B cell (primary cell): Measurements from ENCODE around the gene PRICKLE2. TPM values are rescaled to one million over a fixed set of nuclear protein-coding genes. Genes with fewer than 3 reads are reported as not detected.

Source experiments
- ATAC-seq: fragments of 200-7000 bp; cut with Tn5 transposase; one replicate; pipeline ENCODE4 v1.10.0; 2021; ENCODE audit warnings: low read depth, mild to moderate bottlenecking, moderate number of reproducible peaks, moderate library complexity
- CTCF ChIA-PET: fragments of 350-600 bp; sonication (Branson Sonifier 250); formaldehyde crosslinking; loops from one replicate; lab custom pipeline; 2021; ENCODE audit warnings: antibody characterized with exemption, inconsistent platforms; lab: Charles Lee
- POLR2A ChIA-PET: fragments of 350-600 bp; sonication (Branson Sonifier 250); formaldehyde crosslinking; loops from one replicate; lab custom pipeline; 2021; ENCODE audit warnings: antibody characterized with exemption; lab: Charles Lee
- DNase-seq: peaks from one replicate; pipeline ENCODE4 v3.0.0; 2013
- H2AFZ ChIP-seq: 2 replicates; pipeline ENCODE4 v1.6.1; 2012; ENCODE audit warnings: mild to moderate bottlenecking, low read depth, low read length; ENCODE audit not compliant: insufficient read depth, poor library complexity, severe bottlenecking
- H3K27ac ChIP-seq, 2 donors: 1 replicate in 1 of 2; 2 replicates in 1 of 2; pipeline ENCODE4 v1.5.1; 2012 to 2013; ENCODE audit warnings: low read length in 2 of 2, mild to moderate bottlenecking in 2 of 2, moderate library complexity in 1 of 2
- H3K27me3 ChIP-seq, 4 experiments: fragments of 200-600 bp in 1 of 4; sonication (generic) in 1 of 4; replicated peaks in 1 of 4; 1 replicate in 2 of 4; 2 replicates in 2 of 4; pipeline versions ENCODE4 v1.6.1 to v1.7.0; 2013 to 2016; ENCODE audit warnings: low read length in 3 of 4, mild to moderate bottlenecking in 2 of 4, mixed read lengths in 1 of 4, moderate library complexity in 1 of 4; ENCODE audit not compliant: insufficient read depth in 4 of 4, control insufficient read depth in 3 of 4; ENCODE audit errors: control extremely low read depth in 1 of 4
- H3K36me3 ChIP-seq, 2 experiments: replicated peaks in 1 of 2; 1 replicate in 1 of 2; 2 replicates in 1 of 2; pipeline versions ENCODE4 v1.6.1 to v1.7.1; 2013; ENCODE audit warnings: low read length in 1 of 2; ENCODE audit not compliant: insufficient read depth in 2 of 2, control insufficient read depth in 1 of 2; ENCODE audit errors: control extremely low read depth in 1 of 2, extremely low read depth in 1 of 2
- H3K4me1 ChIP-seq, 2 donors: fragments of 200-600 bp in 1 of 2; sonication (generic) in 1 of 2; 1 replicate in 1 of 2; 2 replicates in 1 of 2; pipeline versions ENCODE4 v1.5.1 to v1.6.1; 2013 to 2017; ENCODE audit warnings: low read length in 2 of 2; ENCODE audit not compliant: control insufficient read depth in 2 of 2, insufficient read depth in 2 of 2
- H3K4me2 ChIP-seq: replicated peaks from 2 replicates; pipeline ENCODE3; 2012; ENCODE audit warnings: mild to moderate bottlenecking, low read depth, low read length; ENCODE audit not compliant: poor library complexity, severe bottlenecking
- H3K4me3 ChIP-seq, 5 experiments: fragments of 200-600 bp in 1 of 5; sonication (generic) in 1 of 5; 1 replicate in 3 of 5; 2 replicates in 2 of 5; pipeline versions ENCODE4 v1.5.1 to v1.7.0; 2011 to 2016; ENCODE audit warnings: low read length in 4 of 5, mild to moderate bottlenecking in 4 of 5, low read depth in 2 of 5, control low read depth in 1 of 5, moderate library complexity in 1 of 5; ENCODE audit not compliant: insufficient read depth in 1 of 5; ENCODE audit errors: control extremely low read depth in 1 of 5, extremely low read depth in 1 of 5
- H3K79me2 ChIP-seq: fragments of 200-600 bp; sonication (generic); one replicate; pipeline ENCODE4 v1.6.0; 2016; ENCODE audit warnings: low read length; ENCODE audit not compliant: control insufficient read depth, insufficient read depth
- H3K9ac ChIP-seq: fragments of 200-600 bp; sonication (generic); 2 replicates; pipeline ENCODE4 v1.6.1; 2017; ENCODE audit warnings: mild to moderate bottlenecking, low read length, moderate library complexity
- H3K9me3 ChIP-seq, 3 donors: one replicate each; pipeline versions ENCODE4 v1.6.1 to v1.7.1; 2013; ENCODE audit warnings: low read length in 2 of 3; ENCODE audit not compliant: control insufficient read depth in 2 of 3, insufficient read depth in 1 of 3; ENCODE audit errors: control extremely low read depth in 1 of 3
- H4K20me1 ChIP-seq: 2 replicates; pipeline ENCODE4 v1.6.0; 2012; ENCODE audit warnings: mild to moderate bottlenecking, low read length; ENCODE audit not compliant: insufficient read depth, control insufficient read depth, poor library complexity, severe bottlenecking
- H3K27ac Mint-ChIP-seq: one replicate; pipeline ENCODE4 v1.8.0; 2021; ENCODE audit warnings: mixed read lengths
- H3K27me3 Mint-ChIP-seq: one replicate; pipeline ENCODE4 v1.8.0; 2021; ENCODE audit warnings: mixed read lengths
- H3K4me1 Mint-ChIP-seq: one replicate; pipeline ENCODE4 v1.8.0; 2021; ENCODE audit warnings: mixed read lengths
- H3K4me3 Mint-ChIP-seq: one replicate; pipeline ENCODE4 v1.8.0; 2021; ENCODE audit warnings: mixed read lengths
- H3K9me3 Mint-ChIP-seq: one replicate; pipeline ENCODE4 v1.8.0; 2022; ENCODE audit warnings: mixed read lengths; ENCODE audit not compliant: insufficient read depth
- EZH2 ChIP-seq: IDR thresholded peaks from 2 replicates; pipeline ENCODE4 v1.6.1; 2012; ENCODE audit warnings: borderline replicate concordance, low read depth, mild to moderate bottlenecking, moderate library complexity, low read length; ENCODE audit not compliant: insufficient read depth, poor library complexity, severe bottlenecking
- WGBS: methylation state at CpG from one replicate; pipeline ENCODE4 v1.1.5; 2013; ENCODE audit warnings: missing lambda C conversion rate; ENCODE audit not compliant: insufficient coverage; 5-methylcytosine and 5-hydroxymethylcytosine counted together
- intact Hi-C: fragments of 100-400 bp; cut with micrococcal nuclease; formaldehyde crosslinking; loops from one replicate; pipeline ENCODE4 v1.10.0; 2022
- polyA plus RNA-seq: library from polyadenylated mRNA; depleted of rRNA; stranded (reverse); fragments of >200 nt; gene quantifications from 2 replicates; pipeline ENCODE4 v1.2.3, GENCODE V29; 2012
- total RNA-seq, 2 donors: library from RNA; stranded (reverse); fragments of 120-200 nt in 1 of 2; gene quantifications; 1 replicate in 1 of 2; 2 replicates in 1 of 2; pipeline versions ENCODE4 v1.2.3 to v1.2.4, GENCODE V29; 2013 to 2022
- TF ChIP-seq, protein P1 (sequence below): fragments of 200-600 bp; IDR thresholded peaks from one replicate; pipeline ENCODE4 v1.8.0; 2022; ENCODE audit warnings: antibody characterized with exemption, mild to moderate bottlenecking

Gene PRICKLE2
- total and polyA plus RNA-seq, 2 donors (not counting 1 experiment from before 2014, with no cell fraction given): 0.30 to 1.4 TPM

DNA sequence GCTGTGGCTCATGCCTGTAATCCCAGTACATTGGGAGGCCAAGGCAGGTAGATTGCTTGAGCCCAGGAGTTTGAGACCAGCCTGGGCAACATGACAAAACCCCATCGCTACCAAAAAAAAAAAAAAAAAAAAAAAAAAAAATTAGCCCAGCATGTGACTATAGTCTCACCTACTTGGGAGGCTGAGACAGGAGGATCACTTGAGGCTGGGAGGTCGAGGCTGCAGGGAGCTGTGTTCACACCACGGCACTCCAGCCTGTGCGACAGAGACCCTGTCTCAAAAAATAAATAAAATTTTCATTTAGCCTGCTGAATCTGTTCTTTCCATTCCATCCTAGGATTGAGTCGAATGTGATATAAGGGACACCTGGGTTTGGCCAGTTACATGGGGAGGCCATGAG is 14.6 kb upstream of the PRICKLE2 start:
- Histone ChIP-seq H2AFZ (no peak overlapping the region), H3K27ac (no peak overlapping the region), H3K9ac (no peak overlapping the region), H3K36me3 (no peaks in the 10 kb centered on the region), H3K79me2 (no peaks in the 10 kb centered on the region), H3K27me3 (no peaks in the 10 kb centered on the region), H4K20me1 (no peaks in the 10 kb centered on the region), H3K9me3 (peaks cover 0 to 20% (median 0%) of the 10 kb centered on the region in 3 donors), H3K4me2 (no peak overlapping the region), H3K4me3 (no peak overlapping the region), H3K4me1 (no peaks in the 10 kb centered on the region)
- 40% methylated on average over 1 of the region's 5 CpGs for WGBS
- H3K9me3 Mint-ChIP-seq: no peaks in the 10 kb centered on the region
- H3K27me3 Mint-ChIP-seq: peaks cover 5% of the 10 kb centered on the region
- H3K27ac Mint-ChIP-seq: no peak overlapping the region
- DNase-seq (no peak), ATAC-seq (no peak)
- no peaks in the 10 kb centered on the region for H3K4me1 Mint-ChIP-seq
- intact Hi-C loops: no loop called here
- POLR2A ChIA-PET: no interaction called here
- TF ChIP-seq, protein P1, sequence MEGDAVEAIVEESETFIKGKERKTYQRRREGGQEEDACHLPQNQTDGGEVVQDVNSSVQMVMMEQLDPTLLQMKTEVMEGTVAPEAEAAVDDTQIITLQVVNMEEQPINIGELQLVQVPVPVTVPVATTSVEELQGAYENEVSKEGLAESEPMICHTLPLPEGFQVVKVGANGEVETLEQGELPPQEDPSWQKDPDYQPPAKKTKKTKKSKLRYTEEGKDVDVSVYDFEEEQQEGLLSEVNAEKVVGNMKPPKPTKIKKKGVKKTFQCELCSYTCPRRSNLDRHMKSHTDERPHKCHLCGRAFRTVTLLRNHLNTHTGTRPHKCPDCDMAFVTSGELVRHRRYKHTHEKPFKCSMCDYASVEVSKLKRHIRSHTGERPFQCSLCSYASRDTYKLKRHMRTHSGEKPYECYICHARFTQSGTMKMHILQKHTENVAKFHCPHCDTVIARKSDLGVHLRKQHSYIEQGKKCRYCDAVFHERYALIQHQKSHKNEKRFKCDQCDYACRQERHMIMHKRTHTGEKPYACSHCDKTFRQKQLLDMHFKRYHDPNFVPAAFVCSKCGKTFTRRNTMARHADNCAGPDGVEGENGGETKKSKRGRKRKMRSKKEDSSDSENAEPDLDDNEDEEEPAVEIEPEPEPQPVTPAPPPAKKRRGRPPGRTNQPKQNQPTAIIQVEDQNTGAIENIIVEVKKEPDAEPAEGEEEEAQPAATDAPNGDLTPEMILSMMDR: no peak
- TF ChIP-seq EZH2: no peak
- no peak overlapping the region for H3K4me3 Mint-ChIP-seq
- CTCF ChIA-PET: no interaction called here

DNA sequence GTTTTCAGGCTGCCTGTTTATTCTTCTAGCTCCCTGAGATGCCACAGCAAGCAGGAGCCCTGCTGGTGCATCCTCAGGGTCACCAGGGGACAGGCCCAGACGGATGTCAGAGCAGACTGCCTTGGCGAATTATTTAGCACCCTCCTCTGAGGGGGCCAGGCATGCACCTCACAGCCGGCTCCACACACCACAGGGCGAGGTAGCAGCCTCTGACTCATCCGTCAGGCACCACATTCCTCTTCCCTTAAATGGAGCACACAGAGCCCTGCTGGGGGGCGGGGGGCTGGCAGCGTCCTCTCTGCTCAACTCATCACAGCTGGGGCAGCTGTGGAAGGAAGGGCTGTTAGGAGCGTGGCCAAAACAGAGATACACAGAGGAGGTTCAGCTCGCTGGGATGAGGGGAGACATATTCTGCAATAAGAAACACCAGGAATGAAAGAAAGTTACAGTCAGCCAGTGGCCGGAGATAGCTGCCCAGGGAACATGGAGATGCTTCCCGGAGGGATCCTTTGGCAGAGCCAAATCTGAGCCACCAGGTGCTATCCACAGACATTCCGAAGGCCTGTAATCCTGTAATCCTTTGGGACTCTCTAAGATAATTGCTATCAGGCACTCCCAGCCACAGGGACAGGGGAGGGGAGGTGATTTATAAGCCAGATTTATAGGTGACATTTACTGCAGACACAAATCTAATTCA is 13.9 kb upstream of the PRICKLE2 start:
- no peak overlapping the region for H3K4me3 ChIP-seq
- no peak for DNase-seq
- no peak overlapping the region for H3K4me3 Mint-ChIP-seq
- no peak overlapping the region for H2AFZ ChIP-seq
- no peaks in the 10 kb centered on the region for H3K4me1 Mint-ChIP-seq
- no peak overlapping the region for H3K27ac Mint-ChIP-seq
- H4K20me1 ChIP-seq: no peaks in the 10 kb centered on the region
- ATAC-seq: no peak
- intact Hi-C loops: no loop called here
- H3K9ac ChIP-seq: no peak overlapping the region
- H3K36me3 ChIP-seq: no peaks in the 10 kb centered on the region
- no peaks in the 10 kb centered on the region for H3K27me3 Mint-ChIP-seq
- H3K9me3 ChIP-seq: peaks cover 0 to 20% (median 0%) of the 10 kb centered on the region in 3 donors
- POLR2A ChIA-PET: no interaction called here
- H3K4me2 ChIP-seq: no peak overlapping the region
- 88% methylated on average over 7 of the region's 12 CpGs for WGBS
- H3K4me1 ChIP-seq: no peaks in the 10 kb centered on the region
- H3K79me2 ChIP-seq: no peaks in the 10 kb centered on the region
- CTCF ChIA-PET: no interaction called here
- no peak for TF ChIP-seq EZH2
- TF ChIP-seq, protein P1: no peak
- H3K27me3 ChIP-seq: no peaks in the 10 kb centered on the region
- H3K27ac ChIP-seq: no peak overlapping the region
- H3K9me3 Mint-ChIP-seq: no peaks in the 10 kb centered on the region
